AG04449 (cell line): ENCODE results near the gene TM2D3.

Experiments used
- CTCF ChIA-PET: fragments of 350-600 bp; formaldehyde crosslinking; extraction: SDS; loops from one replicate; lab custom pipeline; 2021; ENCODE audit warnings: antibody characterized with exemption; lab: Yijun Ruan, JAX
- POLR2A ChIA-PET: fragments of 400-600, 350-600 bp; formaldehyde crosslinking; extraction: SDS; loops from one replicate; lab custom pipeline; 2020; ENCODE audit warnings: antibody characterized with exemption, inconsistent platforms; lab: Yijun Ruan, JAX
- DNase-seq: peaks from one replicate; pipeline ENCODE4 v3.0.0-alpha.2; 2010; ENCODE audit warnings: low read depth, low spot score
- H3K4me3 ChIP-seq: 2 replicates; pipeline ENCODE4 v1.5.1; 2011; ENCODE audit warnings: low read depth, mild to moderate bottlenecking, control low read depth, low read length
- TF ChIP-seq, protein P1 (sequence below): IDR thresholded peaks from one replicate; pipeline ENCODE4 v1.5.1; 2011; ENCODE audit warnings: mild to moderate bottlenecking, moderate library complexity, low read length, control low read depth, inconsistent platforms; ENCODE audit not compliant: insufficient read depth; ENCODE audit errors: missing control alignments

Gene TM2D3

DNA sequence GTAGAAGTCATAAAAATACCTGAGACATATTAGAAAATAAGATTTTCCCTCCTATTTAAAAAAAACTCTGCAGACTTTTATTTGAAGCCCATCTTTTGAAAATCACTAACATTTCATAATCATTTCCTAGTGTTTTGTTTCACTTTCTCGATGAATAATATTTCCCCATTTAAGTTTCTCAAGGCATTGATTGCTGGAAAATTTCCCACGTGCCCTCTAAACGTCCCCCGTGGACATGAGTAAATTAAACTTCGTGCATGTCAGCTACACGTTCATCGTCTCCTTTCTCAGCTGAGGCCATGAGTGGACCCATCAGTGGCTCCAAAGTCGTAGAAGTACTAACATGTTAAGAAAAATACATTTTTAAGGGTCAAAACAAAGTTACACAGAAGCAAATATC lies 2.0 kb upstream of the TM2D3 start:
- ChIA-PET CTCF (interaction anchor here (0.8 to 2.2 kb wide), 9 partner anchors 9 to 369 kb away, joined by 3 to 10 read pairs (median 5); no protein-coding TSS in a partner anchor), POLR2A (no interaction called here)
- H3K4me3 ChIP-seq, result no peak overlapping the region
- no peak for DNase-seq
- TF ChIP-seq, protein P1, sequence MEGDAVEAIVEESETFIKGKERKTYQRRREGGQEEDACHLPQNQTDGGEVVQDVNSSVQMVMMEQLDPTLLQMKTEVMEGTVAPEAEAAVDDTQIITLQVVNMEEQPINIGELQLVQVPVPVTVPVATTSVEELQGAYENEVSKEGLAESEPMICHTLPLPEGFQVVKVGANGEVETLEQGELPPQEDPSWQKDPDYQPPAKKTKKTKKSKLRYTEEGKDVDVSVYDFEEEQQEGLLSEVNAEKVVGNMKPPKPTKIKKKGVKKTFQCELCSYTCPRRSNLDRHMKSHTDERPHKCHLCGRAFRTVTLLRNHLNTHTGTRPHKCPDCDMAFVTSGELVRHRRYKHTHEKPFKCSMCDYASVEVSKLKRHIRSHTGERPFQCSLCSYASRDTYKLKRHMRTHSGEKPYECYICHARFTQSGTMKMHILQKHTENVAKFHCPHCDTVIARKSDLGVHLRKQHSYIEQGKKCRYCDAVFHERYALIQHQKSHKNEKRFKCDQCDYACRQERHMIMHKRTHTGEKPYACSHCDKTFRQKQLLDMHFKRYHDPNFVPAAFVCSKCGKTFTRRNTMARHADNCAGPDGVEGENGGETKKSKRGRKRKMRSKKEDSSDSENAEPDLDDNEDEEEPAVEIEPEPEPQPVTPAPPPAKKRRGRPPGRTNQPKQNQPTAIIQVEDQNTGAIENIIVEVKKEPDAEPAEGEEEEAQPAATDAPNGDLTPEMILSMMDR, result no peak

DNA sequence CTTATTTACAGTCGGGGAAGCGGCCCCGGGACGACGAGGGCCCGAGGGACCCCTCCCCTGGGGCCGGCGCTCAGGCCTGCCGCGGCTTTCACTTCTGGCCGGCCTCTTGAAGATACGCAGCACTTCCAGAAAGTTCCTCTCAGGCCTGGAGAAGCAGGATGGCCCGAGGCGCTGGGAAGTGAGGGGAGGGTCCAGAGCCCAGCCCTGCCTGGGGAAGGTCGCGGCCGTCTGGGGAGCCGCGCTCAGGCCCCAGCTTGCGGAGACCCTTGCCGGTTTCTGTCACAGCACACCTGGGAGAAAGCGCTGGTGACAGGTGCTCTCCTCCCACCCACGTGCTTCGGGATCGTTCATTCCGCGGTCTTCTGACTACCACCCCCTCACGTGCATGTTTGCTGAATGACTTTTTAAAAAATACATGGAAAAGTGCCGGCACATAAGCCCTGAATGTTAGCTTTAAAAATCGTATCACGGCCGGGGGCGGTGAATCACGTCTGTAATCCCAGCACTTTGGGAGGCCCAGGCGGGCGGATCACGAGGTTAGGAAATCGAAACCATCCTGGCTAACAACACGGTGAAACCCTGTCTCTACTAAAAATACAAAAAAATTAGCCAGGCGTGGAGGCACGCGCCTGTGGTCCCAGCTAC lies 727 bp upstream of the TM2D3 start:
- ChIA-PET CTCF (interaction anchor here (1.1 to 2.2 kb wide), 10 partner anchors 10 to 368 kb away, joined by 3 to 10 read pairs (median 4); partner anchors contain the start of gene TARS3), POLR2A (no interaction called here)
- DNase-seq, result no peak
- peak overlapping the region; percentile 93 for H3K4me3 ChIP-seq
- TF ChIP-seq, protein P1, result no peak

DNA sequence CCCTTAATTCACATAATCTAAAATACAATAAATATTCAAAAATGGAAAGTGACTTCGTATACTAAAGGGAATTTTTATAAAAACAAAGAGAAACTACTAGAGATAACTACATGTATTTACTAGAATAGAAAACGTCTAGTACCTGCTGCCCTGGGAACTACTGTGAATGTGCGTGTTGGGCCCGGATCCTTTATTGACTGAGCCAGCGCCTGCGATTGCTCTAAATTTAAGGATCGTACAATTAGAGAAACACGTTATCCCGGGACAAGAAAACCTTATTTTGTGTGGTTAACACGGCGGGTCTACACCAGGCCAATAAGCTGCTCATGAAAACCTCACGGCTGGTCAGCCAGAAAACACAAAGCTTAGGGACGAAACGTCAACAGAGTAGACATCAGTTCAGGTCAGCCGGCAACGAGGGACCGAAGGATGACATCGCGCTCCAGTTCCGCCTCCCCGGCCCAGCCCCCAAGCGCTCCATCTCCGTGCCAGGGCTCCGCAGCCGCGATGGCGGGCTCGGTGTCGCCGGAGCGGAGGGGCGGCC lies 555 bp downstream of the TM2D3 start:
- CTCF ChIA-PET, result interaction anchor here (0.7 to 1.3 kb wide), 6 partner anchors 9 to 354 kb away, joined by 3 to 13 read pairs (median 4); no protein-coding TSS in a partner anchor
- no peak for DNase-seq
- TF ChIP-seq, protein P1, result no peak
- peak overlapping the region; percentile 93 for H3K4me3 ChIP-seq
- POLR2A ChIA-PET, result interaction anchor here (0.8 kb wide), 1 partner anchor 25 kb away, joined by 5 read pairs; no protein-coding TSS in a partner anchor

DNA sequence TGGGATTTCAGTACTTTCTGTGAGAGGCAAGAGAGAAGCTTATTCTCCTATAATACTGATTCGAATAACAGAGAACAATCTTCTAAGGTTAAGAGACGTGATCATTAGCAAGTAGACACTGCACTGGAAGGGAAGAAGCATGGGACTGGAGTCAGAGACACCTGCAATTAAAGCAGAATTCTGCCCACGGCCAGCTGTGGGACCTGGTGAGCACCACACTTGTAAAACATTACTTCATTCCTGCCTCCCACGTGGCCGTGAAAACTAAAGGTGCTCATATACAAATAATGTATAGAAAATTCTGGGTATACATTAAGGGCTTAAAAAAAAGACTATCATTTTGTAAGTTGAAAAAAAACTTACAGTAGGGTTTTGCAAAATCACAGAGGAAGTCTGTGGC lies 2.0 kb downstream of the TM2D3 start:
- no peak overlapping the region for H3K4me3 ChIP-seq
- CTCF ChIA-PET, result interaction anchor here (1.0 to 3.8 kb wide), 5 partner anchors 9 to 350 kb away, joined by 3 to 41 read pairs (median 3); no protein-coding TSS in a partner anchor

DNA sequence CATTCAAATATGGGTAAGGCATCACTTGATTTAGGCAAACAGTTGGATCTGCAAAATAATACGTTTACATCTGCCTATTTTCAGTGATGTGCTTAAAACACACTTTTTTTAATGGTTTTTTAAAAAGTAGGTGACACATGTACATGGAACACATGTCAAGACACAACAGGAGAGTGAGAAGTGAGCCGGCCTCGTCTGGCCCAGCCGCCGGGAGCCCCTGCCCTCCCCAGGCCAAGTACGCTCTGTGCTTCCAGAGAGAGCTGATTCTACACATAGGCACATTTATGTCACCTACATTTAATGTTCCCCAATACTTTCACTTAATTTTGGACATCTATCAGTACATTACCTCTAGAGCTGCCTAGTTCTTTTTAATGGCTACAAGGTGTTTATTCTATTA lies 3.8 kb downstream of the TM2D3 start:
- H3K4me3 ChIP-seq, result no peak overlapping the region
- TF ChIP-seq, protein P1, result no peak
- POLR2A ChIA-PET, result no interaction called here
- DNase-seq, result no peak
- CTCF ChIA-PET, result interaction anchor here (1.2 to 3.8 kb wide), 4 partner anchors 8 to 360 kb away, joined by 3 to 41 read pairs (median 5); no protein-coding TSS in a partner anchor

More for the DNA sequence above, 2.0 kb downstream of the TM2D3 start:
- no peak for DNase-seq
- TF ChIP-seq, protein P1, result no peak
- POLR2A ChIA-PET, result no interaction called here

DNA sequence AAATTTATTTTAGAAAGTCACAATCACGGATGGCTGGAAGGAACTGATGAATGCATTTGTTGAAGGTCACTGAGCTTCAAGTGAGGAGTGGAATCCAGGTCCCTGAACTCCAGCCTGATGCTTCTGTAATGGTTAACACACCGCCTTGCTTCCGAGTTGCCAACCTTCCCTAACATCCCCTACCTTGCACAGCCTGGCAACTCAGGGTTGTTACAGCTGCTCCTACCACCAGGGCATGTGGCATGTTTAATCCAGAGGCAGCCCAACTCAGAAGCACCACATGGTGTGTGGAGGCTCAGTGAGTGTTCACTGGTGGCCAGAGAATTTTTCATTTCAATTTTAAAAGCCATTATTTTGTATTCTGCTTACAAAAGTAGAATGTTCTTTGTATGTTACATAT lies 4.9 kb downstream of the TM2D3 start:
- no peak overlapping the region for H3K4me3 ChIP-seq
- DNase-seq, result no peak
- TF ChIP-seq, protein P1, result no peak
- ChIA-PET CTCF (interaction anchor here (1.1 to 3.8 kb wide), 3 partner anchors 7 to 359 kb away, joined by 4 to 41 read pairs (median 15); no protein-coding TSS in a partner anchor), POLR2A (no interaction called here)
